H9 (cell line): ENCODE measurements around the gene KLHL7. TPM values are rescaled to one million over a fixed set of nuclear protein-coding genes. Genes with fewer than 3 reads are reported as not detected.

ENCODE experiments used
- DNase-seq: peaks from one replicate; pipeline ENCODE4 v3.0.0-alpha.2; 2017
- H2AFZ ChIP-seq: one replicate; pipeline ENCODE4 v1.6.1; 2013; ENCODE audit warnings: mild to moderate bottlenecking, low read length, control low read depth, moderate library complexity
- H2AK5ac ChIP-seq: 2 replicates; pipeline ENCODE4 v1.6.1; 2013; ENCODE audit warnings: low read length, control low read depth, mixed read lengths; ENCODE audit not compliant: insufficient read length
- H2BK120ac ChIP-seq: one replicate; pipeline ENCODE4 v1.6.1; 2013; ENCODE audit warnings: low read depth, mild to moderate bottlenecking, low read length, control low read depth, inconsistent platforms; ENCODE audit not compliant: poor library complexity, severe bottlenecking
- H2BK12ac ChIP-seq: 2 replicates; pipeline ENCODE4 v1.6.1; 2013; ENCODE audit warnings: low read length, control low read depth, mixed read lengths, low read depth; ENCODE audit not compliant: insufficient read length
- H2BK15ac ChIP-seq: 2 replicates; pipeline ENCODE4 v1.6.1; 2013; ENCODE audit warnings: low read depth, low read length, control low read depth
- H2BK20ac ChIP-seq: one replicate; pipeline ENCODE4 v1.6.1; 2013; ENCODE audit warnings: low read depth, mild to moderate bottlenecking, low read length, control low read depth, inconsistent platforms; ENCODE audit not compliant: poor library complexity, severe bottlenecking
- H2BK5ac ChIP-seq: 2 replicates; pipeline ENCODE4 v1.6.1; 2013; ENCODE audit warnings: low read length, control low read depth, mixed read lengths; ENCODE audit not compliant: insufficient read length
- H3K14ac ChIP-seq: 2 replicates; pipeline ENCODE4 v1.6.1; 2013; ENCODE audit warnings: low read length, control low read depth; ENCODE audit not compliant: insufficient read depth
- H3K18ac ChIP-seq: 2 replicates; pipeline ENCODE4 v1.6.1; 2013; ENCODE audit warnings: low read depth, mild to moderate bottlenecking, mixed read lengths, low read length, control low read depth; ENCODE audit not compliant: insufficient read length
- H3K23ac ChIP-seq: 2 replicates; pipeline ENCODE4 v1.6.1; 2013; ENCODE audit warnings: low read length, control low read depth, mixed read lengths, low read depth; ENCODE audit not compliant: insufficient read length
- H3K23me2 ChIP-seq: 2 replicates; pipeline ENCODE4 v1.6.1; 2013; ENCODE audit warnings: low read depth, mild to moderate bottlenecking, mixed read lengths, low read length, control low read depth; ENCODE audit not compliant: insufficient read length, poor library complexity, severe bottlenecking
- H3K27ac ChIP-seq: 2 replicates; pipeline ENCODE4 v1.5.1; 2013; ENCODE audit warnings: low read length, control low read depth, mixed read lengths, low read depth; ENCODE audit not compliant: insufficient read length
- H3K27me3 ChIP-seq: 2 replicates; pipeline ENCODE4 v1.6.1; 2013; ENCODE audit warnings: low read length, control low read depth, inconsistent platforms; ENCODE audit not compliant: insufficient read depth
- H3K4ac ChIP-seq: 2 replicates; pipeline ENCODE4 v1.6.1; 2013; ENCODE audit warnings: low read depth, mild to moderate bottlenecking, control low read depth, inconsistent platforms, low read length, moderate library complexity
- H3K4me1 ChIP-seq: 2 replicates; pipeline ENCODE4 v1.6.1; 2013; ENCODE audit warnings: low read length, control low read depth, inconsistent platforms; ENCODE audit not compliant: insufficient read depth
- H3K4me2 ChIP-seq: 2 replicates; pipeline ENCODE4 v1.6.1; 2013; ENCODE audit warnings: low read length, control low read depth, mixed read lengths; ENCODE audit not compliant: insufficient read length, insufficient read depth
- H3K56ac ChIP-seq: 2 replicates; pipeline ENCODE4 v1.6.1; 2013; ENCODE audit warnings: low read depth, mild to moderate bottlenecking, mixed read lengths, low read length, control low read depth; ENCODE audit not compliant: insufficient read length
- H3K79me1 ChIP-seq: 2 replicates; pipeline ENCODE4 v1.6.1; 2013; ENCODE audit warnings: low read depth, mild to moderate bottlenecking, moderate library complexity, low read length, control low read depth, inconsistent platforms; ENCODE audit not compliant: insufficient read depth, poor library complexity, severe bottlenecking
- H3K79me2 ChIP-seq: 2 replicates; pipeline ENCODE4 v1.6.1; 2013; ENCODE audit warnings: low read length, control low read depth, inconsistent platforms; ENCODE audit not compliant: insufficient read depth
- H3K9ac ChIP-seq: 2 replicates; pipeline ENCODE4 v1.6.1; 2013; ENCODE audit warnings: low read length, control low read depth, mixed read lengths; ENCODE audit not compliant: insufficient read length; ENCODE audit errors: extremely low read depth
- H3K9me3 ChIP-seq: one replicate; pipeline ENCODE4 v1.6.1; 2013; ENCODE audit warnings: low read depth, low read length, inconsistent platforms; ENCODE audit not compliant: control insufficient read depth
- H3T11ph ChIP-seq: one replicate; pipeline ENCODE4 v1.6.1; 2013; ENCODE audit warnings: mild to moderate bottlenecking, low read length, control low read depth, inconsistent platforms
- H4K20me1 ChIP-seq: one replicate; pipeline ENCODE4 v1.6.1; 2013; ENCODE audit not compliant: control insufficient read depth, insufficient read length, insufficient read depth
- H4K5ac ChIP-seq: 2 replicates; pipeline ENCODE4 v1.6.1; 2013; ENCODE audit warnings: low read depth, mild to moderate bottlenecking, mixed read lengths, low read length, control low read depth; ENCODE audit not compliant: insufficient read length
- H4K8ac ChIP-seq: replicated peaks from 2 replicates; pipeline ENCODE4 v1.6.1; 2013; ENCODE audit warnings: low read length, control low read depth, mixed read lengths, low read depth; ENCODE audit not compliant: insufficient read length
- H4K91ac ChIP-seq: 2 replicates; pipeline ENCODE4 v1.6.1; 2013; ENCODE audit warnings: low read depth, mild to moderate bottlenecking, moderate library complexity, mixed read lengths, low read length, control low read depth; ENCODE audit not compliant: insufficient read length
- H3K27ac Mint-ChIP-seq, 3 experiments: 2 replicates in 2 of 3; 3 replicates in 1 of 3; pipeline ENCODE4 v1.8.0; 2020 to 2021; ENCODE audit warnings: mixed read lengths in 3 of 3, mild to moderate bottlenecking in 1 of 3, moderate library complexity in 1 of 3
- H3K27me3 Mint-ChIP-seq: 2 replicates; pipeline ENCODE4 v1.8.0; 2021; ENCODE audit warnings: low read depth, mild to moderate bottlenecking, moderate library complexity, mixed read lengths
- H3K36me3 Mint-ChIP-seq, 3 experiments: 2 replicates in 2 of 3; 3 replicates in 1 of 3; pipeline ENCODE4 v1.8.0; 2020 to 2021; ENCODE audit warnings: low read depth in 3 of 3, mixed read lengths in 3 of 3; ENCODE audit not compliant: insufficient read depth in 1 of 3
- H3K4me1 Mint-ChIP-seq, 2 experiments: 2 replicates each; pipeline ENCODE4 v1.8.0; 2020; ENCODE audit warnings: mixed read lengths in 2 of 2
- H3K4me3 Mint-ChIP-seq, 2 experiments: 2 replicates in 1 of 2; 3 replicates in 1 of 2; pipeline ENCODE4 v1.8.0; 2020 to 2021; ENCODE audit warnings: mild to moderate bottlenecking in 2 of 2, mixed read lengths in 2 of 2, moderate library complexity in 1 of 2
- H3K9me3 Mint-ChIP-seq, 2 experiments: 2 replicates in 1 of 2; 3 replicates in 1 of 2; pipeline ENCODE4 v1.8.0; 2020; ENCODE audit warnings: mild to moderate bottlenecking in 2 of 2, mixed read lengths in 2 of 2, moderate library complexity in 1 of 2
- WGBS: extraction: QIAGEN DNeasy Blood & Tissue Kit; methylation state at CpG from one replicate; pipeline ENCODE4 v1.1.7; 2013; ENCODE audit warnings: missing lambda C conversion rate, low lambda C conversion rate, mixed read lengths; ENCODE audit not compliant: insufficient read length; ENCODE audit errors: extremely low coverage; 5-methylcytosine and 5-hydroxymethylcytosine counted together
- total RNA-seq: library from RNA; stranded (reverse); gene quantifications from 2 replicates; pipeline ENCODE4 v1.2.1, GENCODE V29; 2021
- TF ChIP-seq, protein P1 (sequence below): fragments of 200-600 bp; sonication (generic); conservative IDR thresholded peaks from 3 replicates; pipeline ENCODE4 v1.8.0; 2021; ENCODE audit warnings: antibody characterized with exemption, mild to moderate bottlenecking

Gene KLHL7
- total RNA-seq, 1 experiment from 2014 or later: 56.7 TPM

DNA sequence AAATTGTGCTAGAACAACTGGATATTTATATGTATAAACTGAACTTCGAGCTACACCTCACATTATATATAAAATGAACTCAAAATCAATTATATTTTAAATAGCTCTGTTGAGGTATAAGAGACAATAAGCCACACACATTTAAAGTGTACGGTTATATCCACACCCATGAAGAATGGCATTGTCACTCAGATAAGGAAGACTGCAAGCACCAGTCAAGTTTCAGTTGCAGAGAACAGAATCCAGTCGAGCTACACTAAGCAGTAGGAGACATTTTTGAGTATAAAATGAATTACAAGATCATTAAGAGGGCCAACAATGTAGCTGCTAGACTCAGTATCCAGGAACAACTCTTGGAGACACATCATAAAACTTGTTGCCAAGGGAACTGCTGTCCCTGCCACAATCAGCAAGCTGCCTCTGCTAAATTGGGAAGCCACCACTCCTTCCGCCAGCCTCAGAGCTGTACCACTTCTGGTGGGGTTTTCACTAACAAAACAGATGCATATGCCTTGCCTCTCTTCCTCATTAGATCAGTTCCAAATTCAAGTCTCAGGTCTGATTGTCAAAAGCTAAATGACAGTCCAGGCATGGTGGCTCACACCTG lies 121.4 kb downstream of the KLHL7 start:
- TF ChIP-seq, protein P1, sequence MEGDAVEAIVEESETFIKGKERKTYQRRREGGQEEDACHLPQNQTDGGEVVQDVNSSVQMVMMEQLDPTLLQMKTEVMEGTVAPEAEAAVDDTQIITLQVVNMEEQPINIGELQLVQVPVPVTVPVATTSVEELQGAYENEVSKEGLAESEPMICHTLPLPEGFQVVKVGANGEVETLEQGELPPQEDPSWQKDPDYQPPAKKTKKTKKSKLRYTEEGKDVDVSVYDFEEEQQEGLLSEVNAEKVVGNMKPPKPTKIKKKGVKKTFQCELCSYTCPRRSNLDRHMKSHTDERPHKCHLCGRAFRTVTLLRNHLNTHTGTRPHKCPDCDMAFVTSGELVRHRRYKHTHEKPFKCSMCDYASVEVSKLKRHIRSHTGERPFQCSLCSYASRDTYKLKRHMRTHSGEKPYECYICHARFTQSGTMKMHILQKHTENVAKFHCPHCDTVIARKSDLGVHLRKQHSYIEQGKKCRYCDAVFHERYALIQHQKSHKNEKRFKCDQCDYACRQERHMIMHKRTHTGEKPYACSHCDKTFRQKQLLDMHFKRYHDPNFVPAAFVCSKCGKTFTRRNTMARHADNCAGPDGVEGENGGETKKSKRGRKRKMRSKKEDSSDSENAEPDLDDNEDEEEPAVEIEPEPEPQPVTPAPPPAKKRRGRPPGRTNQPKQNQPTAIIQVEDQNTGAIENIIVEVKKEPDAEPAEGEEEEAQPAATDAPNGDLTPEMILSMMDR: no peak
- no peak overlapping the region for H3K9ac ChIP-seq
- no peak overlapping the region for H3K14ac ChIP-seq
- H3K9me3 Mint-ChIP-seq: peaks cover 0 to 2% of the 10 kb centered on the region in 2 experiments; a peak in 2 of 5 replicates
- H3K4me1 ChIP-seq: no peaks in the 10 kb centered on the region
- no peaks in the 10 kb centered on the region for H3K23me2 ChIP-seq
- peaks cover 0 to 4% (median 3%) of the 10 kb centered on the region in 3 experiments; a peak in 2 of 7 replicates for H3K36me3 Mint-ChIP-seq
- H2BK20ac ChIP-seq: no peak overlapping the region
- no peak overlapping the region for H4K91ac ChIP-seq
- H3K23ac ChIP-seq: no peak overlapping the region
- no peak for DNase-seq
- H3K27ac ChIP-seq: no peak overlapping the region
- H2BK12ac ChIP-seq: no peak overlapping the region
- no peak overlapping the region for H3T11ph ChIP-seq
- no peak overlapping the region for H3K4me3 Mint-ChIP-seq
- no peak overlapping the region for H3K4me2 ChIP-seq
- H4K20me1 ChIP-seq: no peaks in the 10 kb centered on the region
- H3K4me1 Mint-ChIP-seq: 0 out of 4 replicates have a peak, but pooled peaks cover 0 to 3% of the 10 kb centered on the region in 2 experiments
- H3K4ac ChIP-seq: no peak overlapping the region
- no peaks in the 10 kb centered on the region for H3K79me2 ChIP-seq
- H3K9me3 ChIP-seq: no peaks in the 10 kb centered on the region
- no peak overlapping the region for H4K8ac ChIP-seq
- no peaks in the 10 kb centered on the region for H3K79me1 ChIP-seq
- H2BK120ac ChIP-seq: no peak overlapping the region
- no peak overlapping the region for H3K56ac ChIP-seq
- no peak overlapping the region for H2AFZ ChIP-seq
- H2AK5ac ChIP-seq: no peak overlapping the region
- no peak overlapping the region for H4K5ac ChIP-seq
- H3K18ac ChIP-seq: no peak overlapping the region
- no peaks in the 10 kb centered on the region for H3K27me3 ChIP-seq
- H3K27ac Mint-ChIP-seq: no peak overlapping the region; a peak in 1 of 7 replicates
- H2BK15ac ChIP-seq: no peak overlapping the region
- no peaks in the 10 kb centered on the region; the same call in 1 of the 2 replicates for H3K27me3 Mint-ChIP-seq
- WGBS: no CpG with 5 or more reads among the region's 4 CpGs
- no peak overlapping the region for H2BK5ac ChIP-seq

Other genes starting within 250 kb of the KLHL7 start
- 120 and 126 TPM in 2 replicates for gene HYCC1, start 91.7 kb upstream of the KLHL7 start, total RNA-seq
- gene NUP42, start 76.3 kb downstream of the KLHL7 start, total RNA-seq: 34.9 and 36.5 TPM in 2 replicates
- 1.2 TPM in 2 replicates for gene GPNMB, start 141.0 kb downstream of the KLHL7 start, total RNA-seq
- 78.3 and 83.4 TPM in 2 replicates for gene MALSU1, start 193.6 kb downstream of the KLHL7 start, total RNA-seq